Neural progenitor cell (in vitro differentiated cells): ENCODE measurements around the gene UMAD1. TPM values are rescaled to one million over a fixed set of nuclear protein-coding genes. Genes with fewer than 3 reads are reported as not detected.

Experiments
- DNase-seq: peaks from one replicate; pipeline ENCODE4 v3.0.0-alpha.2; 2016; ENCODE audit warnings: low spot score
- H2AFZ ChIP-seq: fragments of 200-600 bp; sonication (generic); replicated peaks from 2 replicates; pipeline ENCODE4 v1.6.1; 2016; ENCODE audit warnings: antibody characterized with exemption
- H3F3A ChIP-seq: fragments of 200-600 bp; sonication (generic); 2 replicates; pipeline ENCODE4 v1.6.1; 2016; ENCODE audit warnings: antibody characterized with exemption, low read depth
- H3K27ac ChIP-seq: fragments of 200-600 bp; sonication (generic); 2 replicates; pipeline ENCODE4 v1.5.1; 2016; ENCODE audit warnings: mild to moderate bottlenecking
- H3K27me3 ChIP-seq: fragments of 200-600 bp; sonication (generic); 2 replicates; pipeline ENCODE4 v1.6.1; 2016; ENCODE audit warnings: mild to moderate bottlenecking, moderate library complexity
- H3K36me3 ChIP-seq: fragments of 200-600 bp; sonication (generic); 2 replicates; pipeline ENCODE4 v1.5.1; 2016
- H3K4me1 ChIP-seq: fragments of 200-600 bp; sonication (generic); 2 replicates; pipeline ENCODE4 v1.6.1; 2016; ENCODE audit warnings: mixed run types
- H3K4me2 ChIP-seq: fragments of 200-600 bp; sonication (generic); 2 replicates; pipeline ENCODE4 v1.6.1; 2016
- H3K4me3 ChIP-seq: fragments of 200-600 bp; sonication (generic); 2 replicates; pipeline ENCODE4 v1.5.1; 2016
- H3K79me2 ChIP-seq: fragments of 200-600 bp; sonication (generic); 2 replicates; pipeline ENCODE4 v1.6.1; 2016; ENCODE audit warnings: low read depth
- H3K9ac ChIP-seq: fragments of 200-600 bp; sonication (generic); 2 replicates; pipeline ENCODE4 v1.6.1; 2016
- H3K9me3 ChIP-seq: fragments of 200-600 bp; sonication (generic); 2 replicates; pipeline ENCODE4 v1.5.1; 2016; ENCODE audit warnings: low read depth
- H4K20me1 ChIP-seq: fragments of 200-600 bp; sonication (generic); 2 replicates; pipeline ENCODE4 v1.6.1; 2016; ENCODE audit warnings: low read depth
- H3K27ac Mint-ChIP-seq: 3 replicates; pipeline ENCODE4 v1.8.0; 2021; ENCODE audit warnings: mixed read lengths
- H3K27me3 Mint-ChIP-seq: 2 replicates; pipeline ENCODE4 v1.8.0; 2022; ENCODE audit warnings: low read depth, mild to moderate bottlenecking, inconsistent platforms, moderate library complexity, mixed read lengths; ENCODE audit not compliant: insufficient read depth
- H3K36me3 Mint-ChIP-seq: 3 replicates; pipeline ENCODE4 v1.8.0; 2021; ENCODE audit warnings: mixed read lengths
- H3K4me1 Mint-ChIP-seq: 3 replicates; pipeline ENCODE4 v1.8.0; 2021; ENCODE audit warnings: mixed read lengths
- H3K4me3 Mint-ChIP-seq: 3 replicates; pipeline ENCODE4 v1.8.0; 2021; ENCODE audit warnings: mild to moderate bottlenecking, moderate library complexity, mixed read lengths
- H3K9me3 Mint-ChIP-seq: 3 replicates; pipeline ENCODE4 v1.8.0; 2020; ENCODE audit warnings: mixed read lengths
- CTCF ChIP-seq: fragments of 200-600 bp; sonication (generic); IDR thresholded peaks from 2 replicates; pipeline ENCODE4 v1.5.1; 2017; ENCODE audit warnings: antibody characterized with exemption, mild to moderate bottlenecking
- EZH2 ChIP-seq: fragments of 200-600 bp; sonication (generic); IDR thresholded peaks from 2 replicates; pipeline ENCODE4 v1.6.1; 2017; ENCODE audit warnings: antibody characterized with exemption, mild to moderate bottlenecking, moderate library complexity
- EZH2phosphoT487 ChIP-seq: fragments of 200-600 bp; sonication (generic); IDR thresholded peaks from 2 replicates; pipeline ENCODE4 v1.6.1; 2017; ENCODE audit warnings: antibody characterized with exemption
- total RNA-seq: library from RNA; depleted of rRNA; stranded (reverse); fragments of >200 nt; gene quantifications from 2 replicates; pipeline ENCODE4 v1.2.3, GENCODE V29; 2015; ENCODE audit warnings: low replicate concordance

The UMAD1 gene
- total RNA-seq, 1 donor from 2014 or later = 23.0 TPM

GRCh38 chr7:7883394-7883793 lies 242.8 kb downstream of the UMAD1 start:
- no peak overlapping the region for H3K4me3 Mint-ChIP-seq
- no peak for DNase-seq
- Histone ChIP-seq H3K9me3 (no peaks in the 10 kb centered on the region), H3K36me3 (no peaks in the 10 kb centered on the region), H3K4me1 (no peaks in the 10 kb centered on the region), H3K9ac (no peak overlapping the region), H3K27me3 (no peaks in the 10 kb centered on the region), H3K27ac (no peak overlapping the region), H2AFZ (no peak overlapping the region), H3K4me3 (no peak overlapping the region), H3K4me2 (no peak overlapping the region), H3K79me2 (no peaks in the 10 kb centered on the region), H3F3A (no peaks in the 10 kb centered on the region), H4K20me1 (no peaks in the 10 kb centered on the region)
- H3K4me1 Mint-ChIP-seq = no peaks in the 10 kb centered on the region
- H3K27me3 Mint-ChIP-seq = no peaks in the 10 kb centered on the region
- H3K36me3 Mint-ChIP-seq = no peaks in the 10 kb centered on the region
- TF ChIP-seq CTCF (no peak), EZH2phosphoT487 (no peak), EZH2 (no peak)
- H3K9me3 Mint-ChIP-seq = no peaks in the 10 kb centered on the region
- H3K27ac Mint-ChIP-seq = no peak overlapping the region

- TF ChIP-seq EZH2 (no peak), EZH2phosphoT487 (no peak), CTCF (no peak)
- H2AFZ ChIP-seq = no peak overlapping the region
- no peaks in the 10 kb centered on the region for H3K27me3 ChIP-seq
- DNase-seq = no peak
- no peak overlapping the region for H3K4me3 ChIP-seq
- no peak overlapping the region for H3K9ac ChIP-seq
- no peaks in the 10 kb centered on the region for H3K4me1 ChIP-seq
- H3K36me3 ChIP-seq = no peaks in the 10 kb centered on the region
- H3K4me2 ChIP-seq = no peak overlapping the region
- no peak overlapping the region for H3K4me3 Mint-ChIP-seq
- no peak overlapping the region for H3K27ac ChIP-seq
- no peaks in the 10 kb centered on the region for H3K79me2 ChIP-seq
- no peaks in the 10 kb centered on the region for H3K4me1 Mint-ChIP-seq
- no peaks in the 10 kb centered on the region for H3K9me3 ChIP-seq
- H3K27me3 Mint-ChIP-seq = no peaks in the 10 kb centered on the region
- no peaks in the 10 kb centered on the region for H3K36me3 Mint-ChIP-seq
- no peaks in the 10 kb centered on the region for H3F3A ChIP-seq
- no peaks in the 10 kb centered on the region for H3K9me3 Mint-ChIP-seq
- no peak overlapping the region for H3K27ac Mint-ChIP-seq
- no peaks in the 10 kb centered on the region for H4K20me1 ChIP-seq
Observed at GRCh38 chr7:7884855-7885254, 244.3 kb downstream of the UMAD1 start.

- Histone ChIP-seq H3K4me1 (peaks cover 5% of the 10 kb centered on the region), H3K36me3 (no peaks in the 10 kb centered on the region), H3K9ac (no peak overlapping the region), H3K9me3 (no peaks in the 10 kb centered on the region), H2AFZ (no peak overlapping the region), H4K20me1 (no peaks in the 10 kb centered on the region), H3F3A (no peaks in the 10 kb centered on the region), H3K27ac (no peak overlapping the region), H3K27me3 (no peaks in the 10 kb centered on the region), H3K79me2 (no peaks in the 10 kb centered on the region), H3K4me3 (no peak overlapping the region), H3K4me2 (no peak overlapping the region)
- no peak overlapping the region for H3K4me3 Mint-ChIP-seq
- H3K36me3 Mint-ChIP-seq = no peaks in the 10 kb centered on the region
- no peak overlapping the region for H3K27ac Mint-ChIP-seq
- H3K27me3 Mint-ChIP-seq = no peaks in the 10 kb centered on the region
- no peak for DNase-seq
- H3K4me1 Mint-ChIP-seq = peaks cover 2% of the 10 kb centered on the region
- TF ChIP-seq CTCF (no peak), EZH2 (no peak)
- H3K9me3 Mint-ChIP-seq = no peaks in the 10 kb centered on the region
Observed at GRCh38 chr7:7889791-7890568, 249.4 kb downstream of the UMAD1 start.
